ENCODE data around the gene GIT1.

GRCh38 chr17:29582772-29583171 lies 6.7 kb downstream of the GIT1 start:
- TF ChIP-seq, protein P1, sequence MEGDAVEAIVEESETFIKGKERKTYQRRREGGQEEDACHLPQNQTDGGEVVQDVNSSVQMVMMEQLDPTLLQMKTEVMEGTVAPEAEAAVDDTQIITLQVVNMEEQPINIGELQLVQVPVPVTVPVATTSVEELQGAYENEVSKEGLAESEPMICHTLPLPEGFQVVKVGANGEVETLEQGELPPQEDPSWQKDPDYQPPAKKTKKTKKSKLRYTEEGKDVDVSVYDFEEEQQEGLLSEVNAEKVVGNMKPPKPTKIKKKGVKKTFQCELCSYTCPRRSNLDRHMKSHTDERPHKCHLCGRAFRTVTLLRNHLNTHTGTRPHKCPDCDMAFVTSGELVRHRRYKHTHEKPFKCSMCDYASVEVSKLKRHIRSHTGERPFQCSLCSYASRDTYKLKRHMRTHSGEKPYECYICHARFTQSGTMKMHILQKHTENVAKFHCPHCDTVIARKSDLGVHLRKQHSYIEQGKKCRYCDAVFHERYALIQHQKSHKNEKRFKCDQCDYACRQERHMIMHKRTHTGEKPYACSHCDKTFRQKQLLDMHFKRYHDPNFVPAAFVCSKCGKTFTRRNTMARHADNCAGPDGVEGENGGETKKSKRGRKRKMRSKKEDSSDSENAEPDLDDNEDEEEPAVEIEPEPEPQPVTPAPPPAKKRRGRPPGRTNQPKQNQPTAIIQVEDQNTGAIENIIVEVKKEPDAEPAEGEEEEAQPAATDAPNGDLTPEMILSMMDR (IDR thresholded peaks at IDR 0.05) = no peak
- TF ChIP-seq POLR2A (IDR thresholded peaks at IDR 0.05) = no peak

Data from heart left ventricle (tissue), 13 donors.